ENCODE data around the gene OR1E2.

The OR1E2 gene

GRCh38 chr17:3389791-3390190 lies 43.9 kb downstream of the OR1E2 start:
- DNase-seq: no peak

- DNase-seq: no peak
Measured at GRCh38 chr17:3385869-3386816, 47.5 kb downstream of the OR1E2 start, which contains the start of gene OR3A2. OR3A2 (minus strand) TSS chr17:3386308.

Measured in cortex of kidney (tissue), 1 donor.